Osteocyte (in vitro differentiated cells): Measurements from ENCODE around the gene TANGO6. TPM values are rescaled to one million over a fixed set of nuclear protein-coding genes. Genes with fewer than 3 reads are reported as not detected.

Source experiments
- DNase-seq: peaks from one replicate; pipeline ENCODE4 v3.0.0; 2021; ENCODE audit warnings: mixed read lengths; ENCODE audit not compliant: unreplicated experiment; ENCODE audit errors: extremely low spot score
- H3K27ac Mint-ChIP-seq: one replicate; pipeline ENCODE4 v1.8.0; 2021; ENCODE audit warnings: mild to moderate bottlenecking, mixed read lengths; ENCODE audit not compliant: unreplicated experiment
- H3K27me3 Mint-ChIP-seq: one replicate; pipeline ENCODE4 v1.8.0; 2021; ENCODE audit warnings: mixed read lengths; ENCODE audit not compliant: unreplicated experiment
- H3K36me3 Mint-ChIP-seq: one replicate; pipeline ENCODE4 v1.8.0; 2021; ENCODE audit warnings: mixed read lengths; ENCODE audit not compliant: unreplicated experiment
- H3K4me1 Mint-ChIP-seq: one replicate; pipeline ENCODE4 v1.8.0; 2021; ENCODE audit warnings: mixed read lengths; ENCODE audit not compliant: unreplicated experiment
- H3K4me3 Mint-ChIP-seq: one replicate; pipeline ENCODE4 v1.8.0; 2021; ENCODE audit warnings: mild to moderate bottlenecking, moderate library complexity, mixed read lengths; ENCODE audit not compliant: unreplicated experiment
- H3K9me3 Mint-ChIP-seq: one replicate; pipeline ENCODE4 v1.8.0; 2021; ENCODE audit warnings: mixed read lengths; ENCODE audit not compliant: unreplicated experiment
- CTCF ChIP-seq: fragments of 200-600 bp; sonication (generic); IDR thresholded peaks from 2 replicates; pipeline ENCODE4 v1.5.0; 2021; ENCODE audit warnings: antibody characterized with exemption, mild to moderate bottlenecking, moderate library complexity
- total RNA-seq: library from RNA; stranded (reverse); gene quantifications from 2 replicates; pipeline ENCODE4 v1.2.1, GENCODE V29; 2021

TANGO6 gene
- total RNA-seq, 1 donor from 2014 or later = 11.9 TPM

- H3K27me3 Mint-ChIP-seq = no peaks in the 10 kb centered on the region
- H3K4me1 Mint-ChIP-seq = peaks cover 13% of the 10 kb centered on the region
- no peak for DNase-seq
- TF ChIP-seq CTCF = no peak
- no peak overlapping the region for H3K27ac Mint-ChIP-seq
- no peaks in the 10 kb centered on the region for H3K9me3 Mint-ChIP-seq
- no peak overlapping the region for H3K4me3 Mint-ChIP-seq
- no peaks in the 10 kb centered on the region for H3K36me3 Mint-ChIP-seq
Measured at GRCh38 chr16:68848786-68849185, 5.5 kb downstream of the TANGO6 start.

GRCh38 chr16:68850481-68850880 is 7.2 kb downstream of the TANGO6 start:
- DNase-seq = no peak
- H3K36me3 Mint-ChIP-seq = no peaks in the 10 kb centered on the region
- H3K27ac Mint-ChIP-seq = no peak overlapping the region
- no peak overlapping the region for H3K4me3 Mint-ChIP-seq
- H3K4me1 Mint-ChIP-seq = peaks cover 5% of the 10 kb centered on the region
- TF ChIP-seq CTCF = no peak
- H3K9me3 Mint-ChIP-seq = no peaks in the 10 kb centered on the region
- no peaks in the 10 kb centered on the region for H3K27me3 Mint-ChIP-seq

- no peaks in the 10 kb centered on the region for H3K9me3 Mint-ChIP-seq
- H3K4me1 Mint-ChIP-seq = peaks cover 5% of the 10 kb centered on the region
- DNase-seq = no peak
- H3K4me3 Mint-ChIP-seq = no peak overlapping the region
- no peak for TF ChIP-seq CTCF
- no peaks in the 10 kb centered on the region for H3K27me3 Mint-ChIP-seq
- no peak overlapping the region for H3K27ac Mint-ChIP-seq
- H3K36me3 Mint-ChIP-seq = no peaks in the 10 kb centered on the region
Measured at GRCh38 chr16:68851601-68852000, 8.3 kb downstream of the TANGO6 start.

GRCh38 chr16:68857479-68857878 is 14.1 kb downstream of the TANGO6 start:
- H3K36me3 Mint-ChIP-seq = peaks cover 7% of the 10 kb centered on the region
- H3K4me1 Mint-ChIP-seq = no peaks in the 10 kb centered on the region
- no peaks in the 10 kb centered on the region for H3K9me3 Mint-ChIP-seq
- DNase-seq = no peak
- no peak overlapping the region for H3K27ac Mint-ChIP-seq
- TF ChIP-seq CTCF = no peak
- H3K27me3 Mint-ChIP-seq = no peaks in the 10 kb centered on the region
- no peak overlapping the region for H3K4me3 Mint-ChIP-seq

GRCh38 chr16:68859828-68860227 is 16.5 kb downstream of the TANGO6 start:
- Mint-ChIP-seq H3K4me3 (no peak overlapping the region), H3K36me3 (peaks cover 10% of the 10 kb centered on the region), H3K27me3 (no peaks in the 10 kb centered on the region), H3K27ac (no peak overlapping the region), H3K9me3 (no peaks in the 10 kb centered on the region), H3K4me1 (no peaks in the 10 kb centered on the region)
- DNase-seq = no peak
- TF ChIP-seq CTCF = no peak
